Mammary epithelial cell (primary cell): Measurements from ENCODE around the gene CCNK.

ENCODE experiments used
- CTCF ChIP-seq, 2 donors: IDR thresholded peaks in 1 of 2; conservative IDR thresholded peaks in 1 of 2; 2 replicates each; pipeline ENCODE4 v1.5.1; 2011 to 2012; ENCODE audit warnings: inconsistent platforms in 2 of 2, low read length in 2 of 2, mild to moderate bottlenecking in 2 of 2, control low read depth in 1 of 2, low read depth in 1 of 2; ENCODE audit not compliant: insufficient read depth in 1 of 2; ENCODE audit errors: extremely low read depth in 1 of 2
- EZH2 ChIP-seq: IDR thresholded peaks from 2 replicates; pipeline ENCODE4 v1.6.1; 2012; ENCODE audit warnings: low read length, inconsistent platforms, borderline replicate concordance

- no peak for TF ChIP-seq CTCF (conservative IDR thresholded peaks at IDR 0.05 in 1 of 2, IDR thresholded peaks at IDR 0.05 in 1 of 2; ENCODE audit: extremely low read depth in 1 of 2, insufficient read depth in 1 of 2, low read depth in 1 of 2, low read length in 2 of 2)
- no peak for TF ChIP-seq EZH2
Observed at GRCh38 chr14:99463974-99464373, 17.2 kb upstream of the CCNK start.
